ENCODE results near the gene TRMT10C.
"Not testable (repeated sequence)": the region's sequence is repeated elsewhere in the genome, so short reads cannot be mapped to it uniquely, and the experiment has no call there.

Gene TRMT10C

DNA sequence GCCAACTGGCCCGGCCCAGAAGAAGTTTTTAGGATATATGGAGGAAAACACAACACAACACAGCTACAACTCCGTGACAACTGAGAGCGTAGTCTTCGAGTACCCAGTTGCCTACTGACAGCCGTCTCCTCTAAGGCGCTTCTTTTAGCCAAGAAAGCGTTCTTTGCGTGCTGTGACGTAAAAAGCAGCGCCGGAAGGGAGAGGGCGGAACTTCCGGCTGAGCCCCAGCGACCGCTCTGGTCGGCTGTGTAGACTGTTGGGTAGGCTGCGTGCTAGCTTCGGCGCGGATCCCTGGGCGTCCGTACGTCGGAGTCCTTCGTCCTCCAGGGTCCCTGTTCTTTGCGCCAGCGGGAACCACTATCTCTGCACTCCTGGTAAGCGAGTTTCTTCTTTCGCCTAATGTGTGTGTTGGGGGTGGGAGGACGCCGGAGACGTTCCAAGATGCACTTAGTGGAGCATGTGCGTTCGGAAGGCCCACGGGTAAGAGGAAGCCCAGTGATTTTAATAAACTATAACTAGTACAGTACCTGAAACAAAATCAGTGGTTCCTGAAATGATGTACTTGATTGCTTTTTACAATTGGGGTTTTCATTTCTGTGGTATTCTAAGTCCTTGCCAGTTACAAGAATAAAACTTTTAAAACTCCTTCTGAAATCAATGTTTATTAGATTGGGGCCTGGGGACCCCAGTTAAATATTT lies at the start of gene TRMT10C:
TRMT10C (plus strand) TSS at position 239 of the 699 bp plus-strand sequence. CDS start 2,914 bp downstream, outside the sequence.
- peak; percentile 34 to 94 (median 84) for DNase-seq

DNA sequence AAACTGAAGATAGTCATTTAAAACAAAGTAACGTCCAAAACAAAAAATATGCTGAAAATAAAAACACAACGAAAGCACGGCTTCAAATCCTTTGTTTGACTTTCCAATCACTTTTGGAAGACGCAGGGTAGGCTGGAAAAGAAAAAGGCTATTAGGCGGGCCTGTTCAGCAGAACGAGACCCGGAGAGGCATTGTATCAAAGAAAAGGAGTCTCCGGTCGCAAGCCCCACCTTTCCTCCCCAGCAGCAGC lies 49.3 kb upstream of the TRMT10C start:
- DNase-seq = no peak

DNA sequence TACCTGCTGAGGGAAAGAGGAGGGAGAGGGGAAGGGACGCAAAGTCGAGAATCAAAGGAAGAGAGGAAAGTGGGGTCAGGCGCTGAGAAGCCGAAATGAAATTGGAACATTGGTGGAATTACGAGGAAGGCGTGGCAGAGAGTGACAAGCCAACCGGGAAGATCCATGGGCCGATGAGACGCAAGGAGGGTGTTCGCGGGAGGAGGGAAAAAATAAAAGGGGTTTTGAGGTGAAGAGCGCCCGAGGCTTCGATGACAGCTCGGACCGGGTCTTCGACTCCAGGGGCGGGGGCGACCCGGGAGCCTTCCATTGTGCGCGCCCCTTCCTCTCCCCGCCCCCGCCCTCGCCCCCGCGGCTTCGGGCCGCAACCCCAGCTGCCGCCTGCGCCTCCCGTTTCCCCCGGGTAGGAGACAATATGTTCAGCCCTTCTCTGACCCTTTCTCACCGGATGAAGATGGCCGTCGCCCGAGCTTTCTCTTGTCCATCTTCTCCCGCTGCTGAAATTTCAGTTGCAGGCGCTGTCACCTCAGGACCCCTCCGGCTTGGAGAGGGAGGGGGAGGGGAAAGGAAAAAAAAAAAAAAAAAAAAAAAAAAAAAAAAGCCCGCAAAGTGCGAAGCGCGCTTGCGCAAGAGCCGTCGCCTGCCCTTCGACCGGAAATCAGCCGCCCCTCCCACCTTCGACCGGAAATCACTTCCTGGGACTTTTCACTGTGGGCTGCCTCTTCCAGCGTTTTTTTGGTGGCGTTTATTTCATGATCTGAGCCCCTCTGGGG lies 48.8 kb upstream of the TRMT10C start, which contains the start of gene SENP7:
SENP7 (minus strand) TSS at position 567 of the 773 bp plus-strand sequence; CDS start at position 485, 82 bp downstream.
- DNase-seq = peak; percentile 7 to 84 (median 72)

DNA sequence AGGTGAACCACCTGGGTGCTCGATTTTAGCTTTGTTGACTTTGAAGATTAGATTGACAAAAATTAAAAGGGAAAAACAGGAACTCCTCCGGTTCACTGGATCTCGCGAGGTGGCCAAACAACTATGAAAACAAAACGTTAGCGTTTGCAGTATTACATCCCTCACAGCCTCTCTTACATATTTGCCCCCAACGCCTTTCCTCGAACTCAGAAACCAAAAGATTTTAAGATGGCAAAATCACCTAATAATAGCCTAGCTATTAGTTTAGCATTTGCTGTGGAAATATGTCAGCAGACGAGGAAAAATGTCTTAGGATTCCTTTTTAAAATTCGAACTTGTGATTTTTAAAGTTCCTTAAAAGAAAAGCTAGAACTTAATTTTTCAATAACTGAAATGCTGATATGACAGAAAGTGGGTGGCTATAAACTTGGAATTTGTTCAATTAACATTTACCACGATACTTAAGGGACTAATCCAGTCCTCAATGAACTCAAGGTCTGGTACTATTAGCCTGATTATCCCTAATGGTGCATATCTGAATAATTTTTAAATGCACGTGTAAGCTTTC lies 48.2 kb upstream of the TRMT10C start:
- DNase-seq = no peak

DNA sequence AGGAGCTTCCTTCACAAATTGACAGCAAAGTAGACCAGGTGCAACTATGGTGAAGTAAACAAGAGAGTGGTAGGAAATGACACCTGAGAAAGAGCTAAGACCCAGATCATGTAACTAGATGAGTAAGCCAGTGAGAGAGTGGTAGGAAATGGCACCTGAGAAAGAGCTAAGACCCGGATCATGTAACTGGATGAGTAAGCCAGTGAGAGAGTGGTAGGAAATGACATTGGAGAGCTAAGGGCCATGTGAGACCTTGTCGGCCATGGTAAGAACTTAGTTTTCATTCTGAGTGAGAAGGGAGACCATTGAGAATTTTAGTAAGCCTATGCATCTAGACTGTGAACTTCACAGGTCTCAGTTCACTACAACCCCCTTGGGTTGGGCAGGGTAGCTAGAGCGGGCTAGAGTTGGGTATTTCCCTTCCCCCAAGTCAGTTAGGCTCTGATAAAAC lies 43.2 kb upstream of the TRMT10C start:
- DNase-seq = no peak

DNA sequence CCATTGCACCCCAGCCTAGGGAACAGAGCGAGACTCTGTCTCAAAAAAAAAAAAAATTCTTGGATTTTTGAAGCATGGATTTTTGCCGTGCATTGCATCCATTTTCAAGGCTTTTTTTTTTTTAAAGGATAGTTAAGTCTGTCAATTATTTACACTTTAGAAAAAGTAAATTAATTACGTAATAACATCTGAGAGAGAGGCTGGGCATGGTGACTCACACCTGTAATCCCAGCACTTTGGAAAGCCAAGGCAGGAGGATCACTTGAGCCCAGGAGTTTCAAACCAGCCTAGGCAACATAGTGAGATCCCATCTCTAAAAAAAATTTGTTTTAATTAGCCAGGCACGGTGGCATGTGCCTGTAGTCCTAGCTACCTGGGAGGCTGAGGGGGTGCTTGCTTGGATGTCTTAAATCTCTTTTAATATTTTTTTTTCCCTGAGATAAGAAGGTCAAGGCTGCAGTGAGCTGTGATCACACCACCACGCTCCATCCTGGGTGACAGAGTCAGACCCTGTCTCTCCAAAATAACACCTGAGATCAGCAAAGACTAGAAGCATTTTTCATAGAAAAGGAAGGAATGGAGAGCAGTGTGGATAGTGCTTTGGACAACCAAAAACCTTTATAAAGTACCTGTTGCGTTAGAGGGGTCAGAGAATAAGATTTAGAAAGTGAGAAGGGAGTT lies 41.8 kb upstream of the TRMT10C start:
- no peak for DNase-seq

DNA sequence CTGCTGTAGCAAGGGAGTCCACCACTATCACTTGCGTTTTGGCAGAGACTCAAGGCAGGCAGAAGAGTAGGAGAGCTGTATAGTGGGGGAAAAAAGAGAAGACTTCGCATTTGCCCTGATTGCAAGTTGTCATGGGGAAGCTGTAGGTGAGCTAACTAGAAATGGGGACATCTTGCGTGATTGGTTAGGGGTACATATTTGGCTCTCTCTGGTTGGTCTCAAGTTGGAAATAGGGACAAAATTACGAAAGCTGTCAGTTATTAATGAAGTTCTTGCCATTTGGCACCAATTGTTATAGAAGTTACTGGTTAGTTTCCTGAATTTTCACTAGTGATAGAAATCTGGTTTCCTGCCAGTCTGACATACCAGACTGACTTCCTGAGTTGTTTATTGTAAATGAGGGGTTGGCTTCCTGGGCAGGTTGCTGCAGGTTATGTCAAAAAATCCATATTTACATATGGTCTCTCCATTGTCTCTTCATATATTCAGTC lies 40.4 kb upstream of the TRMT10C start:
- DNase-seq = no peak

DNA sequence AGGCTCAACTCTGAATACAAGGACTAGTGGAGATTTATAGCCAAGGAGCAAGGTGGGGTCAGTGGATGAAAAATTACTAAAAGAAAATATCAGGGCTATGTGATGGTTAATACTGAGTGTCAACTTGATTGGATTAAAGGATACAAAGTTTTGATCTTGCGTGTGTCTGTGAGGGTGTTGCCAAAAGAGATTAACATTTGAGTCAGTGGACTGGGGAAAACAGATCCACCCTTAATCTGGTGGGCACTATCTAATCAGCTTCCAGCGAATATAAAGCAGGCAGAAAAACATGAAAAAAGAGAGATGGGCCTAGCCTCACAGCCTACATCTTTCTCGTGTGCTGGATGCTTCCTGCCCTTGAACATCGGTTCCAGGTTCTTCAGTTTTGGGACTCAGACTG lies 34.2 kb upstream of the TRMT10C start:
- DNase-seq = no peak

DNA sequence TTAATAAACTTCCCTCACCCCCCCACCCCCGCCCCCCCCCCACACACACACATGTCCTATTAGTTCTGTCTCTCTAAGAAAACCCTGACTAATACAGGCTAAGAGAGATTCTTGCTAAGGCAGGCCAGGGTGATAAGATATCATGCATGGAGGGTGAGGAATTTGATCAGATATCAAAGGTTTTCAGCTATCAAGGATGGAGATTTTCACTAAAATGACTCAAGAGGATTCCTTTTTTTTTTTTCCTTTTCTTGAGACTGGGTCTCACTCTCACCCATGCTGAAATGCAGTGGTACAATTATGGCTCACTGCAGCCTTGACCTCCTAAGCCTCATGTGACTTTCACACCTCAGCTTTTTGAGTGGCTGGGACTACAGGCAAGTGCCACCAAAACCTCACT lies 33.8 kb upstream of the TRMT10C start:
- no peak for DNase-seq

DNA sequence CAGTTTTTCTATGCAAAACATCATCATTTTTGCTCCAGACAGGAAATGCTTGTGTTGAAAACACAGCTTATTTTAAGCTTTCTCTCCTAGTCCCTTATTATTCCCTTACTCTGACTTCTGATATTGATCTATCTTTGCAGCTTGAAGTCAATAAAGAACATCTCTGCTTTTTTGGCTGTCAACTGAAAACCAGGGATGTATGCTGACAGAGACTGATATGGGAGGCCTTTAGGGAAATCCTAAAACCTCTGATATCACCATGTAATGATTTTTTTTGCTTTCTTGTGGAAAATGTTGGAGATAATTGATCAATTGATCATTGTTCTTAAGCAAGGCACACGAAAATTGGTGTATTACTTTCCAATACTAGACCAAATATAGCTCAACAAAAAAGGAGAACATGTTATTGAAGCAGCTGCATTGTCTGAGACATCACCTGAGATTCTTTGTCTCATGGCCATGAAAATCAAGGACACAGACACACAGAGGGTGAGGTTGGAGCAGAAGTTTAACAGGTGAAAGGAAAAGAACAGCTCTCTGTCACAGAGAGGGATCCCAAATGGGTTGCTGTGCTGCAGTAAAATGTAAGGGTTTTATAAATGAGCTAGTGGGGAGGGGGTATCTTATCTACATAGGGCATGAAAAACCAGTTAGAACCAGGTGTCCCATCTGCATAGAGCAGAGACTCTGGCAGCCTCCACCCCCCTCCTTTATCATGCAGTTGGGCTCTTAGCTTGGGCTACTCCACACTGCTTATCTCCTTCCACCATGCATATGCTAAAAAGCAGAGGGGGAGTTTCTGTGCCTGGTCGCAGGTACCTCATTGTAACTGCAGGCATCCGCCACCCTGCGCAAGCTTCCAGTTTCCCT lies 31.6 kb upstream of the TRMT10C start:
- DNase-seq = no peak

DNA sequence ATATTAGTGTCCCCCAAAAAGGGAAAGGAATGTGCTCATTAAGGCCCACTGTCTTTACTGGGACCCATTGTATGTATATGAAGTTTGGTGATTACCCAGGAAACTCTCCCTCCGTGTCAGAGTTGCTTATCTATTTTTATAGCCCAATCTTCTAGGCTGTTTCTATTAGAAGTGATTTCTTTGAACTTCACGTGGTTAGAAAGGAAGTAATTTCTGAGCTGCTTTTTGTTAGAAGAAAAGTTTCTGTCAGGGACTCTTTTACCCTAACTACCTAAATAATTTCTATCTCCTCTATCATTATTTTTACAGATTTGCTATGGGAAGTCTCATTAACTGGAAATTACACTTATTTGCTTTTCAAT lies 31.0 kb upstream of the TRMT10C start:
- DNase-seq = no peak

DNA sequence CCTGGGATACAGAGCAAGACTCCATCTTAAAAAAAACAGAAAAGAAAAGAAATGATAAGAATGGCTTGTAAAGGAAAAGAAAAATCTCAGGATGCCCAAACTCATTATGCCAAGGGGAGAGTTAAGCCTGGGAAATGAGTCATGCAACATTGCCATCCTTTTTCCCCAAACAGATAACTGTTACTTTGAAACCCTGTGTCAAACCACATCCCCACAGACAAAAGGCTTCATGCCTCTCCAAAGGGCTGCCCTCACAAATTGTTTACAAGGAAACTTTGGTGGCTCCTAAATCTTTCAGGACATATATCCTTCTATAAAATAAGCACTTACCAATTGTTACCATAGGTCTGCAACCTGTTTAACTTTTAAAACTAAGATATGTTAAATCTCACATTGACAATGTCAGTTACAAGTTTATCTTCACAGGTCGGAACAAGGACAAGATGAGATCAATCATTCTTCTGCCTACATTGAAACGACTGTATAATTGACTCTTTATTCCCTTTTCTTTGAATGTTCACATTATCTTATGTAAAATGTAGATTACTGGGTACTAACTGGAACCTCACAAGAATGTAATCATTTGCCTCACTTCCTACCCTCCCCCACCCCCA lies 30.1 kb upstream of the TRMT10C start:
- DNase-seq = no peak

DNA sequence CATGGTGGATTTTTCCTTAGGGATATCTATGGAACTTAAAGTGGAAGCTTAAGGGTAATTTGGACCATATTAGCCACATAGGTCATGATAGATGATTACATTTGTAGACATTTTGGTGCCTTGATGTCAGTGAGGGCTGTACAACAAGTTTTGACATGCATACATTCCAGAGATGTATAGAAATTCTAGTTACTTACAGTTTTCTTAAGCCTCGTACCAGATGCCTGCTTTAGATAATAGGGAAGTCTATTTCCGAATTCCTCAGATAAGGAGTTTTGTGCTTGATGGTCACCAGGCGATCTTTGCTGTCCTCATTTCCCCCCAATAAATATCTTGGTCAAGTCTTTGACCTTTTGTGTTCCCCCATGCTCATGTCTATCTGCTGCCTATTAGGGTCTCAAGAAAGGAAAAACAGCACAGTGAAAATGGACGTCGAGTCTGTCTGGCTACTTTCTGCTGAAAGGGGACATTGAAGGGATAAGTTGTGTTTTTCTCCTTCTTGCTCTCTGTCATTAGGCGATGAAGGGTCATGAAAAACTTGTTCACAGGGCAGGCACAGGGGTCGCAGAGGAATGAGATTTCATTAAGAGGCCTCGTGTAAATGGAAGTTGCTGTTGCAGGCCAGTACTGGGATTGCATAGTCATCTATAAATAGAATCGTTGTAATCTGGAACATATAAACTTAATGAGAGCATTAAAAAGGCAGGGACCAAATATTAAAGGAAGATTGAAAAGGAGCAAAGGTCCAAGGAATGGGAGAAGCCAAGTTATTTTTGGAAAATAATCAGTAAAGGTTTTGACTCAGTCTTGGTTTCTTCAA lies 28.7 kb upstream of the TRMT10C start:
- DNase-seq = no peak

DNA sequence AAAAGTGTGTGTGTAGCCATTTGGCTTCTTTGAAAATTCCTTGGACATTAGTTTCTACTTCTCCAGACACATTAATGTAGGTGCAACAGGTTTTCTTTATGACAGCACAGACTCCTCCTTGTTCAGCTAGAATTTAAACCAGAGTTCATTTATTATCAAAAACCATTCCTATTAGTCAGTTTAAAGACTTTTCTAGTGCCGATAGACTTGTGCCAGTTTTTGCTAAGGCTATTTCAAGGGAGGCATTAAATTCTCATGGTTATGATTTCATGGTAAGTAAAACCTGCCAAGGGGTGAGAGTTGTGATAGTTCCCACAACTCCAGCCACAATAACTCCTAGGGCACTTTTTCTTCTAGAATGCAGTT lies 28.1 kb upstream of the TRMT10C start:
- DNase-seq = no peak

DNA sequence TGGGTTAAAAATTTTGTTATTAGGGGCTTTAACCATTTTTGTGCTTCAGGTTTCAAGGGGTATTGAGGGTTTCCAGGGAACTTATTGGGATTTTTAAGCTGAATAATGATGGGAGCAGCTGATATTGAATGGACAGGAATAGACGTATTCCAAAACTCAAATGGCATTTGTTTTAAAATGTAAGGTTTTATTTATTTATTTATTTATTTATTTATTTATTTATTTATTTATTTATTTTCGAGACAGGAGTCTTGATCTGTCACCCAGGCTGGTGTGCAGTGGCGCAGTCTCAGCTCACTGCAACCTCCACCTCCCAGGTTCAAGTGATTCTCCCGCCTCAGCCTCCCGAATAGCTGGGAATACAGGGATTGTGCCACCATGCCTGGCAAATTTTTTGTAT lies 26.4 kb upstream of the TRMT10C start:
- no peak for DNase-seq

DNA sequence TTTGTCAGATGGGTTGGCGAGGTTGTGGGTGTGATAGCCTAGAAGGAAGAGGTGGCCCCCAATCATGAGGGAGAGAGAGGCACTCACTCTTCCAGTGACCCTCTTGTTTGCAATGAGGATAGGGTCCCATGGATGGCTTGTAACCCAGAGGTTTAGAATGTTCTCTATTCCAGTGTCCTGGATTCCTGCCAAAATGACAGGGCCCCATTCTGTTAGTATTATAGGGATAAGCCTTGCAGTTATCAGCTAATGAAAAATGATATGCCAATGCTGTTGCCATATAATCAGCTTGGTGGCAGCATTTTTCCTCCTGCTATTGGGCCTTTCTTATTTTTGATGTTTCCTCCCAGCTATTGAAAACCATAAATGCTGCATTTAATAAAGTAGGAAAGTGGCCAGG lies 25.4 kb upstream of the TRMT10C start:
- DNase-seq = no peak

DNA sequence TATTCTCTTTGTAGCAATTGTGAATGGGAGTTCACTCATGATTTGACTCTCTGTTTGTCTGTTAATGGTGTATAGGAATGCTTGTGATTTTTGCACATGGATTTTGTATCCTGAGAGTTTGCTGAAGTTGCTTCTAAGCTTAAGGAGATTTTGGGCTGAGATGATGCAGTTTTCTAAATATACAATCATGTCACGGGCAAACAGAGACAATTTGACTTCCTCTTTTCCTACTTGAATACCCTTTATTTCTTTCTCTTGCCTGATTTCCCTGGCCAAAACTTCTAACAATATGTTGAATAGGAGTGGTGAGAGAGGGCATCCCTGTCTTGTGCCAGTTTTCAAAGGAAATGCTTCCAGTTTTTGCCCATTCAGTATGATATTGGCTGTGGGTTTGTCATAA lies 24.7 kb upstream of the TRMT10C start:
- DNase-seq = not testable (repeated sequence)

DNA sequence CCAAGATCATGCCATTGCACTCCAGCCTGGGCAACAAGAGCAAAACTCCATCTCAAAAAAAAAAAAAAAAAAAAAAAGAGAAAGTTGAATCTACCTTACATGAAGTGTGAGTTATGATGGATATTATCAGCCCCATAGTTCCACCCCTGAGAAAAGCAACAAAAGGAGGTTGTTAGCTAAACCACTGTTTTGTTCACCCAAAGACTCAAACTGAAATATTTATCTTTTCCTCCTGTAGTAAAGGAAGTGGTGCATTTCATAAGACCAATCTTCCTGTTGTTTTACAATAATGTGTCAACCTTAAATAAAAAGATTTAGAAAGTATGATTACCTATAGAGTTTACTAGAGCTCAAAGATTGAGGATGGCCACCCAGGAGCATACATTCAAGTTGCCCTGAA lies 18.7 kb upstream of the TRMT10C start:
- no peak for DNase-seq

DNA sequence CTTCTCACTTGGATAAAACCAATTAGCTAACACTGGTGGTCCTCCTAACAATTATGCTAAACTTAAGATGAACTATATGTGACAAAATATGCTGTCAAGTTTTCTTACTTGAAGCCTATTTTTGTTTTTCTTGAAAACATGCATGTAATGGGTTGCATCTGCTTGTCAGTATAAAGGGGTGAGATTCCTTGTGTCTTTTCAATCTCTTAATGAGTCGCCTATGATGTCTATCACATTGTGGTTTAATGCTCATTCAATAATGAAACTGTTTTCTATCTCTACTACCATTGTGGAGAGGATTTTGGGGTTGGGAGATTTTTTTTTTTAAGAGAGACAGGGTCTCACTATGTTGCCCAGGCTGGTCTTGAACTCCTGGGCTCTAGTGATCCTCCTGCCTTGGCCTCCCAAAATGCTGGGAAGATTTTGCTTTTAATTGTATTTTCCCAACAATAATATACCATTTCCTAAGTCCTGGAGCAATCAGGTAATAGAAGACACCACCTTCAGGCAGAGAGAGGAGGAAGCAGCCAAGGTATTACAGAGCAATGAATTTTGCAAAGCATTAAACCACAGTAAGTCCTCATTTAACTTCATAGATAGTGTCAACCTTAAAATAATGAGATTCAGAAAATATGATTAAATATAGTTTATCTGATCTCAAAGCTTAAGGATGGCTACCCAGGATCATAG lies 17.4 kb upstream of the TRMT10C start:
- no peak for DNase-seq

DNA sequence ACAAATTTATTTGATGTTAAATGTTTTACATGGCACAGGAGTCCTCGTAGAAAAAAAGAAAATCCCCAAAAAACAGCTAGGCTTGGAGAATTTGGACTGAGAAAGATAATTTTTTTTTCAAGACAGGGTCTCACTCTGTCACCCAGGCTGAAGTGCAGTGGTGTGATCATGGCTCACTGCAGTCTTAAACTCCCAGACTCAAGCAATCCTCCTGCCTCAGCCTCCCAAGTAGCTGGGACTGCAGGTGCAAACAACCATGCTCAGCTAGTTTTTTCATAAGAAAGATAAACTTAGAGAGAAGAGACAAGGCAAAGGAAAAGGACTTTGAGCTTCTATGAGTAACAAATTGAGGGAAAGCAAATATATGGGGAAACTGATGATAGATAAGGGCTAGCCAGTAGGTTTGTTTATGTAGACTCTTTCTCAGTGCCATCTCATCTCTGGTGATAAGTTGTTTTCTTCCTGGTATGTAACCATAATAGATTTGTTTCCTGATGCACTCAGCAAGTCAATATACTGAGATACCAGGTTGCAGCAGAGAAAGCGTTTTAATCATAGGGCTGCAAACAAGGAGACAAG lies 13.1 kb upstream of the TRMT10C start:
- DNase-seq = no peak

Measured in C1 segment of cervical spinal cord (tissue), 14 donors.